Neural cell (in vitro differentiated cells): ENCODE measurements around the gene PRELID2. TPM values are rescaled to one million over a fixed set of nuclear protein-coding genes. Genes with fewer than 3 reads are reported as not detected.
"Not testable (repeated sequence)": the region's sequence is repeated elsewhere in the genome, so short reads cannot be mapped to it uniquely, and the experiment has no call there.

Experiments
- H2AFZ ChIP-seq: fragments of 200-600, 300-800 bp; sonication (generic), shearing (Covaris generic); 2 replicates; pipeline ENCODE4 v1.6.0; 2014; ENCODE audit warnings: low read depth, mild to moderate bottlenecking, antibody characterized with exemption, low read length, moderate library complexity
- H3F3A ChIP-seq: fragments of 200-600 bp; shearing (Covaris generic); 2 replicates; pipeline ENCODE4 v1.6.1; 2016; ENCODE audit warnings: mild to moderate bottlenecking, moderate library complexity, mixed read lengths, antibody characterized with exemption, low read length; ENCODE audit not compliant: insufficient read depth, poor library complexity, severe bottlenecking
- H3K27ac ChIP-seq: fragments of 200-600, 300-800 bp; sonication (generic), shearing (Covaris generic); 2 replicates; pipeline ENCODE4 v1.5.1; 2014; ENCODE audit warnings: mild to moderate bottlenecking, low read length, moderate library complexity
- H3K27me3 ChIP-seq: fragments of 300-800, 200-600 bp; sonication (generic), shearing (Covaris generic); 2 replicates; pipeline ENCODE4 v1.6.0; 2014; ENCODE audit warnings: mild to moderate bottlenecking, low read depth, low read length, moderate library complexity; ENCODE audit not compliant: insufficient read depth
- H3K36me3 ChIP-seq: fragments of 300-800, 200-600 bp; sonication (generic), shearing (Covaris generic); 2 replicates; pipeline ENCODE4 v1.5.1; 2014; ENCODE audit warnings: mild to moderate bottlenecking, antibody characterized with exemption, low read length, moderate library complexity; ENCODE audit not compliant: insufficient read depth
- H3K4me2 ChIP-seq: fragments of 300-800, 200-600 bp; sonication (generic), shearing (Covaris generic); 2 replicates; pipeline ENCODE4 v1.6.0; 2014; ENCODE audit warnings: mild to moderate bottlenecking, low read length
- H3K4me3 ChIP-seq: fragments of 300-800, 200-600 bp; sonication (generic), shearing (Covaris generic); 2 replicates; pipeline ENCODE4 v1.5.1; 2014; ENCODE audit warnings: mild to moderate bottlenecking, low read length, moderate library complexity
- H3K79me2 ChIP-seq: fragments of 200-600 bp; shearing (Covaris generic); replicated peaks from 2 replicates; pipeline ENCODE4 v1.6.0; 2014; ENCODE audit warnings: mild to moderate bottlenecking, low read length, moderate library complexity; ENCODE audit not compliant: insufficient read depth
- H3K9ac ChIP-seq: fragments of 300-800, 200-600 bp; sonication (generic), shearing (Covaris generic); 2 replicates; pipeline ENCODE4 v1.6.1; 2016; ENCODE audit warnings: mild to moderate bottlenecking, low read length, mixed read lengths
- H3K9me2 ChIP-seq: fragments of 200-600 bp; shearing (Covaris generic); 2 replicates; pipeline ENCODE4 v1.6.1; 2016; ENCODE audit warnings: mild to moderate bottlenecking, low read length, mixed read lengths; ENCODE audit not compliant: insufficient read depth
- H3K9me3 ChIP-seq: fragments of 200-600, 300-800 bp; sonication (generic), shearing (Covaris generic); 2 replicates; pipeline ENCODE4 v1.6.1; 2016; ENCODE audit warnings: mild to moderate bottlenecking, mixed run types, low read length, moderate library complexity, mixed read lengths
- H4K20me1 ChIP-seq: fragments of 200-600 bp; shearing (Covaris generic); 2 replicates; pipeline ENCODE4 v1.6.1; 2016; ENCODE audit warnings: mild to moderate bottlenecking, mixed run types; ENCODE audit not compliant: insufficient read depth
- EP300 ChIP-seq: fragments of 450-650 bp; conservative IDR thresholded peaks from 2 replicates; pipeline ENCODE4 v1.6.1; 2014; ENCODE audit warnings: antibody characterized with exemption, mild to moderate bottlenecking, moderate library complexity; ENCODE audit not compliant: poor library complexity, severe bottlenecking
- EZH2 ChIP-seq: fragments of 200-600, 300-800 bp; shearing (Covaris generic), sonication (generic); IDR thresholded peaks from 2 replicates; pipeline ENCODE4 v1.6.1; 2014; ENCODE audit warnings: antibody characterized with exemption, low read length, borderline replicate concordance, mild to moderate bottlenecking; ENCODE audit not compliant: insufficient read depth, poor library complexity, severe bottlenecking
- MXI1 ChIP-seq: fragments of 450-650 bp; conservative IDR thresholded peaks from 2 replicates; pipeline ENCODE4 v1.6.1; 2014; ENCODE audit warnings: antibody characterized with exemption, mild to moderate bottlenecking; ENCODE audit not compliant: poor library complexity, severe bottlenecking
- POLR2AphosphoS5 ChIP-seq: IDR thresholded peaks from 2 replicates; pipeline ENCODE4 v1.6.1; 2012
- RAD21 ChIP-seq: fragments of 450-650 bp; conservative IDR thresholded peaks from 2 replicates; pipeline ENCODE4 v1.6.1; 2014; ENCODE audit warnings: antibody characterized with exemption, mild to moderate bottlenecking, moderate library complexity
- REST ChIP-seq: IDR thresholded peaks from 2 replicates; pipeline ENCODE4 v1.6.1; 2012; ENCODE audit warnings: borderline replicate concordance
- SMC3 ChIP-seq: fragments of 450-650 bp; conservative IDR thresholded peaks from 2 replicates; pipeline ENCODE4 v1.6.1; 2014; ENCODE audit warnings: antibody characterized with exemption, mild to moderate bottlenecking, moderate library complexity; ENCODE audit not compliant: poor library complexity
- TAF1 ChIP-seq: IDR thresholded peaks from 2 replicates; pipeline ENCODE4 v1.6.1; 2012; ENCODE audit warnings: low read depth
- polyA plus RNA-seq: library from polyadenylated mRNA; depleted of rRNA; stranded (reverse); fragments of >200 nt; gene quantifications from 2 replicates; pipeline ENCODE4 v1.2.3, GENCODE V29; 2014
- TF ChIP-seq, protein P1 (sequence below): fragments of 450-650 bp; IDR thresholded peaks from 2 replicates; pipeline ENCODE4 v1.5.1; 2014; ENCODE audit warnings: antibody characterized with exemption, mild to moderate bottlenecking, moderate library complexity; ENCODE audit not compliant: poor library complexity, severe bottlenecking

The PRELID2 gene
- polyA plus RNA-seq, 1 donor from 2014 or later = not detected

GRCh38 chr5:145738227-145738626 is 96.9 kb downstream of the PRELID2 start:
- H3K9me2 ChIP-seq = no peaks in the 10 kb centered on the region
- H3K4me2 ChIP-seq = no peak overlapping the region
- no peaks in the 10 kb centered on the region for H3K36me3 ChIP-seq
- no peaks in the 10 kb centered on the region for H3K9me3 ChIP-seq
- H3K27me3 ChIP-seq = no peaks in the 10 kb centered on the region
- no peak overlapping the region for H3K4me3 ChIP-seq
- no peak overlapping the region for H2AFZ ChIP-seq
- H3K79me2 ChIP-seq = no peaks in the 10 kb centered on the region
- H3K27ac ChIP-seq = no peak overlapping the region
- TF ChIP-seq TAF1 (no peak), RAD21 (no peak), REST (no peak), POLR2AphosphoS5 (no peak), EP300 (no peak), EZH2 (no peak), SMC3 (no peak), MXI1 (no peak)
- TF ChIP-seq, protein P1, sequence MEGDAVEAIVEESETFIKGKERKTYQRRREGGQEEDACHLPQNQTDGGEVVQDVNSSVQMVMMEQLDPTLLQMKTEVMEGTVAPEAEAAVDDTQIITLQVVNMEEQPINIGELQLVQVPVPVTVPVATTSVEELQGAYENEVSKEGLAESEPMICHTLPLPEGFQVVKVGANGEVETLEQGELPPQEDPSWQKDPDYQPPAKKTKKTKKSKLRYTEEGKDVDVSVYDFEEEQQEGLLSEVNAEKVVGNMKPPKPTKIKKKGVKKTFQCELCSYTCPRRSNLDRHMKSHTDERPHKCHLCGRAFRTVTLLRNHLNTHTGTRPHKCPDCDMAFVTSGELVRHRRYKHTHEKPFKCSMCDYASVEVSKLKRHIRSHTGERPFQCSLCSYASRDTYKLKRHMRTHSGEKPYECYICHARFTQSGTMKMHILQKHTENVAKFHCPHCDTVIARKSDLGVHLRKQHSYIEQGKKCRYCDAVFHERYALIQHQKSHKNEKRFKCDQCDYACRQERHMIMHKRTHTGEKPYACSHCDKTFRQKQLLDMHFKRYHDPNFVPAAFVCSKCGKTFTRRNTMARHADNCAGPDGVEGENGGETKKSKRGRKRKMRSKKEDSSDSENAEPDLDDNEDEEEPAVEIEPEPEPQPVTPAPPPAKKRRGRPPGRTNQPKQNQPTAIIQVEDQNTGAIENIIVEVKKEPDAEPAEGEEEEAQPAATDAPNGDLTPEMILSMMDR = no peak
- no peaks in the 10 kb centered on the region for H4K20me1 ChIP-seq
- H3K9ac ChIP-seq = no peak overlapping the region
- H3F3A ChIP-seq = no peaks in the 10 kb centered on the region

DNA sequence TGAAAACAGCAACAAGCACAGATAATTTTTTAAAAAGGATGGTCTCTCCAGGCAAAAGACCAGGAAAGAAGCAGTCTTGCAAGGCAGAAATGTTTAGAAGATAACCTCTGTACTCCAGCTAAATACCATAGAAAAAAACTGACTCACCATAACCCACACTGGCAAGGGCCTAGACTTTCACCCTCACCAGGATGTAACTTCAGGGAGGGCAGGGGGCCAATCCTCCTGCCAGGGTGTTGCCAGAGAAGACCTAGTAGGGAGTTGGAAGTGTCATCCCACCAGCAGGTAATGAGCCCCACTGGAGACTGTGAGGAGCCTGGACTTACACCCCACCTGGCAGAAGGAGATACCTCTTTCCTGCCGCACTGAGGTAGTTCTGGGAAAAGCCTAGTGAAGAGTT is 97.6 kb downstream of the PRELID2 start:
- TF ChIP-seq EP300 = no peak
- no peak for TF ChIP-seq EZH2
- TF ChIP-seq, protein P1 = no peak
- TF ChIP-seq RAD21 = no peak
- TF ChIP-seq MXI1 = no peak
- Histone ChIP-seq H3K36me3 (no peaks in the 10 kb centered on the region), H3K27ac (no peak overlapping the region), H3K4me2 (no peak overlapping the region), H2AFZ (no peak overlapping the region), H3K9me2 (no peaks in the 10 kb centered on the region), H3F3A (no peaks in the 10 kb centered on the region), H3K79me2 (no peaks in the 10 kb centered on the region), H3K9ac (no peak overlapping the region), H3K27me3 (no peaks in the 10 kb centered on the region), H3K9me3 (no peaks in the 10 kb centered on the region), H4K20me1 (no peaks in the 10 kb centered on the region), H3K4me3 (no peak overlapping the region)

DNA sequence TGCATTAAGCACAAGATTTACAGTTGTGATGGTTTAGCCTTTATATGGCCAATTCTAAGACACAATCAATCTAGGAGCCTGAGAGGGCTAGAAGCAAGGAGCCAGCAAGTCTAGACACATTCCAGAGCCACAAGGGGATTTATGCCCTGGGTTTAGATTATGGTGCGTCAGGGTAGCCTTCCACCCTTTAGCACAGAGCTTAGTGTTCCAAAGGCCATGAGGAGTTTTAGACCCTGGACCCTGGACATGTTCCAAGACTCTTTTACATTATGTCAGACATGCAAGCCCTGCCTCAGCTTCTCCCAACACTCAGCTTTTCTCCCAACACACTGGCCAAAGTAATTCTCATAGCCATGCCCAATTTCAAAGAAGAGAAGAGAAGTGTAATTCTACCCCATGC is 105.2 kb downstream of the PRELID2 start:
- H3F3A ChIP-seq, H3K79me2 ChIP-seq, H3K9me2 ChIP-seq, H3K9me3 ChIP-seq, H2AFZ ChIP-seq, H3K36me3 ChIP-seq, H3K4me3 ChIP-seq, H3K4me2 ChIP-seq, H4K20me1 ChIP-seq, H3K27ac ChIP-seq, H3K9ac ChIP-seq, H3K27me3 ChIP-seq: not testable (repeated sequence)
